Renal cortical epithelial cell (primary cell): ENCODE measurements around the gene CCDC28B. TPM values are rescaled to one million over a fixed set of nuclear protein-coding genes. Genes with fewer than 3 reads are reported as not detected.

Experiments used
- total RNA-seq: library from RNA; depleted of rRNA; stranded (reverse); fragments of >200 nt; gene quantifications from 2 replicates; pipeline ENCODE4 v1.2.3, GENCODE V29; 2014

CCDC28B gene
- total RNA-seq, 1 donor from 2014 or later: 6.9 TPM

Other genes with a start within 250 kb of the CCDC28B start
- 49.0 and 118 TPM in 2 replicates for gene KHDRBS1, start 186.7 kb upstream of the CCDC28B start, total RNA-seq
- 3.1 and 4.7 TPM in 2 replicates for gene TMEM39B, start 127.7 kb upstream of the CCDC28B start, total RNA-seq
- gene KPNA6, start 92.5 kb upstream of the CCDC28B start, total RNA-seq: 43.1 and 67.9 TPM in 2 replicates
- gene TXLNA, start 20.9 kb upstream of the CCDC28B start, total RNA-seq: 75.7 and 91.6 TPM in 2 replicates
- 0.87 and 2.1 TPM in 2 replicates for gene IQCC, start 5.1 kb downstream of the CCDC28B start, total RNA-seq
- not detected in 2 replicates for gene DCDC2B, start 8.5 kb downstream of the CCDC28B start, total RNA-seq
- 9.4 and 19.8 TPM in 2 replicates for gene TMEM234, start 21.8 kb downstream of the CCDC28B start, total RNA-seq
- 283 and 504 TPM in 2 replicates for gene EIF3I, start 21.8 kb downstream of the CCDC28B start, total RNA-seq
- gene FAM167B, start 46.6 kb downstream of the CCDC28B start, total RNA-seq: 0.20 TPM in 1 of 2 replicates, not detected in the other
- gene LCK, start 50.7 kb downstream of the CCDC28B start, total RNA-seq: 0.10 and 0.69 TPM in 2 replicates
- 113 and 117 TPM in 2 replicates for gene HDAC1, start 91.5 kb downstream of the CCDC28B start, total RNA-seq
- 32.8 and 70.9 TPM in 2 replicates for gene MARCKSL1, start 135.6 kb downstream of the CCDC28B start, total RNA-seq
- gene FAM229A, start 161.9 kb downstream of the CCDC28B start, total RNA-seq: 1.5 and 1.9 TPM in 2 replicates
- 0.20 TPM in 1 of 2 replicates, not detected in the other for gene TSSK3, start 161.9 kb downstream of the CCDC28B start, total RNA-seq
- 85.1 and 90.1 TPM in 2 replicates for gene BSDC1, start 193.8 kb downstream of the CCDC28B start, total RNA-seq